ENCODE results near the gene MALSU1.
"Not testable (repeated sequence)": the region's sequence is repeated elsewhere in the genome, so short reads cannot be mapped to it uniquely, and the experiment has no call there.

Gene MALSU1

DNA sequence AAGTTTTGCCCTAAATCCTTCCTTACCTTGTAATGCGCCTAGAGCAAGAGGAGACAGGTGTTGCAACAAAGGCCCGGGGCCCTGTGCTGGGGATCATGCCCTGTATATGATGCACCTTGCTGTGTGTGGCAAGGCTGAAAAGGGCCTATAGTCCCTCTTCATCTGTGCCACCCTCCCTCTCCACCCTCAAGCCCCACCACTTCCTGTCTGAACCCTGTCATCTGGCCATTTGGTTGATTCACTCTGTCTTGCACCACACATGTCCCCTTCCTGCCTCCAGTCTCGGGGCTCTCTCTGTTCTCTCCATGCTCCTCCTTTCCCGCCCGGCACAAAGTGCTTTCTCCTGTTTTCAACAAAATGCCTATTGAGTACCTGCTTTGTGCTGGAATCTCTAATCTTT is 11.5 kb upstream of the MALSU1 start:
- no peak for DNase-seq

DNA sequence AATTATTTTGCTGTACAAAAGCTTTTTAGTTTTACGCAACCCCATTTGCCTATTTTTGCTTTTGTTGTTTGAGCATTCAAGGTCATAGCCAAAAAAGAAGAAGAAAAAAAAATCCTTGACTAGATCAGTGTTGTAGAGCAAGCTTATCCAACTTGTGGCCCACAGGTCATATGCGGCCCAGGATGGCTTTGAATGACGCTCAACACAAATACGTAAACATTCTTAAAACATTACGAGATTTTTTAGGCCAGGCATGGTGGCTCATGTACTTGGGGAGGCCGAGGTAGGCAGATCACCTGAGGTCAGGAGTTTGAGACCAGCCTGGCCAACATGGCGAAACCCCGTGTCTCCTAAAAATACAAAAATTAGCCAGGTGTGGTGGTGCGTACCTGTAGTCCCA is 8.1 kb upstream of the MALSU1 start:
- DNase-seq = no peak

DNA sequence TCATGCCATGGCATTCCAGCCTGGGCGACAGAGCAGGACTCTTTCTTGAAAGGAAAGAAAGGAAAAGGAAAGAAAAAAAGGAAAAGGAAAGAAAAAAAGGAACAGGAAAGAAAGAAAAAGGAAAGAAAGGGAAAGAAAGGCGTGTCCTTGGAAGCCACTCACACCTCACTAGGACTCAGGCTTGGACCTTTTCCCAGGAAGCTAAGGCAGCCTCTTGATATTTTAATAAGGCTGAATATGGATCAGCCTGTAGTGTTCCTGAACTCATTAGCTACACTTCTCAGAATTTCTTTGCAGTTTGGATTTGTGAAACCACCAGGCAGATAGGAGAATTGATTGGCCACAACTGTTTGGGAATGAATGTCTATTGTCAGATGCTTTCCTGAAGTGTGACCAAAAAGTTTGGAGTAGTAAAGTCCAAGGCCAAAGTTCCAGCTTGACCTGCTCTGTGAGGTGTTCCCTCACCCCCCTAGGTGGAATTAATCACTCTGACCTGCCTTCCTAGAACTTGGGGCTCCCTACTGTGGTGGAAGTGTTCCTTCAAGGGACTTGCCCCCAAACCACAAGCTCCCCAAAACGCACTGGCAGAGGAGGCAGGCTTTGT is 7.1 kb upstream of the MALSU1 start:
- no peak for DNase-seq

DNA sequence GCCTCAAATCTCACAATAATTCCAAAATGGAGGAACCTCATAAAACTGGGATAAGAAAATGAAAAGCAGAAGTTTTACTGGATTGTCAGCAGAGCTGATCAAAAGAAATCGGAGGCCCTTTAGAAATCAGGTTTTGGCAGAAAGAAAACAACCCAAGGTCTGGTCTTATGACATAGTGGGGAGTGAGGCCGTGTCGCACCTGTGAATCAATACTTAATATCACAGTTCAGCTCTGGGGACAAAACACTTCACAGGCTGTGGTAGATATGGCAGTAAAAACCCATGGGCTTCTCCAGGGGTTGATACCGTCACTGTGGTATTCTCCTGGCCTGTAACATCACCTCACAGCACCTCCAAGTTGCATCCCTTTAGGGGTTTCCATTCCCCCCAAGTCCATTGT is 6.5 kb upstream of the MALSU1 start:
- DNase-seq = no peak

DNA sequence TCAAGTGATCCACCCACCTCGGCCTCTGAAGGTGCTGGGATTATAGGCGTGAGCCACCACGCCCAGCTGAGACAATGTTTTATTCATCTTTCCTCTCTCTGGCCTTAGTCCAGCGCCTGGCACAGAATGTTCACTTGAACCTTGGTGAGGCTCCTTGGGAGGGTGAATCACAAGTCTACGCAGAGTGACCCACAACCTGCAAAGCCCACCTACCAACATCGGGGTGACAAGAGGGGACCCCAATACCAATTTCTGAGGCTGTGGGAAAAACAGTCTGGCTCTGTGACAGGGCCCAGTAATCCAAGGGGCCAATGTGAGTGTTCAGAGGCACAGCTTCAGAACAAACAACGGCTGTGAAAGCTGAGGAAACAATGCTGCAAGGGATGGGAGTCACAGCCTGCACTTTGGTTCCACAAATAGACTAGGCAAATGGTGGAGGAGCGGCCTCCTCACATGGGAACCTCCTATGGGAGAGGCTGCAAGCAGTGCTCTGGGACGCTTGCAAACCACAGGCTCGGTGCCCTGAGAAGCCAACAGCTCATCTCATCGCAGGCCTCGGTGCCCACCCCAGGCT is 5.6 kb upstream of the MALSU1 start:
- no peak for DNase-seq

DNA sequence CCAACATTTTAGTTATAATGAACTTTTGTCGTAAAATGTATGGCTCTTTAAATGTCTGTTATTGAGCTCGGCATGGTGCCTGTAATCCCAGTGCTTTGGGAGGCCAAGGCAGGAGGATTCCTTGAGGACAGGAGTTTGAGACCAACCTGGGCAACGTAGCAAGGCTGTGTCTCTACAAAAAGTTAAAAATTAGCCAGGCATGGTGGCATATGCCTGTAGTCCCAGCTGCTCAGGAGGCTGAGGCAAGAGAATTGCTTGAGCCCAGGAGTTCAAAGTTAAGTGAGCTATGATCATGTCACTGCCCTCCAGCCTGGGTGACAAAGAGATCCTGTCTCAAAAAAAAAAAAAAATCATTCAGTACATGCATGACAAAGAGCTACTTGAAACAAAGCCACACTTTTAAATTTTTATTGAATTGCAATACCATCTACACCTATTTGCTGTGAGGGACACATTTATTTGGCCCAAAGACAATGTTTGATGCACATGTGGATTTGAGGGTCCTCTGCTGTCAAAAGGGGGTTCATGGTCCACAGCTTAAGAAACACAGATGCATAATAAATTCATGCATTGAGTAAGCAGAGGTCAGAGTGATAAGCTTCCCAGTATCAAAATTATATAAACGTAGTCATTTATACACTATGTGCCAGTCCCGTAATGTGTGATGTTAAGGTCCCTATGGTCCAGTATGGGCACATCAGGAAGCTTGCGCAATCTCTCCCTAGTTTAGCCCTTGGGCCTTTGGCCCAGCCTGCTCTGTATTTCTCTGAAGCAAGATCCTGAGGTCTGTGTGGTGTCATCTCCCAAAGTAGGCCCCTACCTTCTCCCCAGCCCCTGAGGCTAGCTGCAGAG is 4.4 kb upstream of the MALSU1 start:
- DNase-seq = no peak

DNA sequence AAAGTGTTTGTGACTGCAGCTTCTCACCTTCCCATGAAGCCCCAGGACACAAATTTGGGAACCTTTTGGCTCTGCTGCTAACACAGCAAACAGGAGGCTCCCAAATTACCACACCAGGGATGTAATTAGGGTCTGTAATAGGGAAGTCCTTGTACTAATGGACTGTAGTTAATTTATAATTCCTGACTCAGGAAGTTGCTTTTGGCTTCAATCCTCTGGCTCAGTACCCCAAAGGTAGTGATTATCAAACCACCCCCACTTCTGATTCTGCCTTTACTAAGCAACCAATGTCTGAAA is 3.8 kb upstream of the MALSU1 start:
- no peak for DNase-seq

DNA sequence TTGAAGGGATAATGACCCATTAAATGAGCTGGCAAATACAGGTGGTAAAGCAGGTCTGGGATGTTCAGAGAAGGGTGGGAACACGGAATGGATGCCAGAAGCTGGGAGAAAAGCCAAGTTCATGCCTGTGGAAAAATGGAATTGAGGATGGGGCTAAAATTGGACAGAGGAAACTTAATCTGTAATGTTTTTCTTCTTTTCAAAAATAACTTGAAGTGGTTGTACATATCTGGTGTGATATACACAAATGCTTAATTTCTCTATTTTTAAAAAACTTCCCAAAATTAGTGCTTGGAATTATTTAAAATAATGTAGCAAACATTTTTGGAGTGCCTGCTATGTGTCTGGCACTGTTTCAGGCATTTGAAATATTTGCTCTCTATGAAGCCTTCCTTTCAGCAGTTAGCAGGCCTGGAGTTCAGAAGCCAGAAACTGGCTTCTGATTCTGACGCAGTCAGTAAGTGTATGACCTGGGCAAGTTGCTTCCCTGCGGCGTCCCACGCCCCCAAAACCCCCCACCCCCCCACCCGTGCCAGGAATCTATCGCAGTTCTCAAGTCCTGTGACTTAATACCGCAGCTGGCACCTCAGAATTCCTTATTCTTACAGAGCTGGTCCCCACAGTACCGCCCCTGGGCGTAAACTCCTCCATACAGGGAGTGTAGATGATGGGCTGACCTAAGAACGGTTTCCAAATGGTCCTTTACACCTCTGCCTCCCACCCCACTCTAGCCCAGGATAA is 828 bp upstream of the MALSU1 start:
- no peak for DNase-seq

DNA sequence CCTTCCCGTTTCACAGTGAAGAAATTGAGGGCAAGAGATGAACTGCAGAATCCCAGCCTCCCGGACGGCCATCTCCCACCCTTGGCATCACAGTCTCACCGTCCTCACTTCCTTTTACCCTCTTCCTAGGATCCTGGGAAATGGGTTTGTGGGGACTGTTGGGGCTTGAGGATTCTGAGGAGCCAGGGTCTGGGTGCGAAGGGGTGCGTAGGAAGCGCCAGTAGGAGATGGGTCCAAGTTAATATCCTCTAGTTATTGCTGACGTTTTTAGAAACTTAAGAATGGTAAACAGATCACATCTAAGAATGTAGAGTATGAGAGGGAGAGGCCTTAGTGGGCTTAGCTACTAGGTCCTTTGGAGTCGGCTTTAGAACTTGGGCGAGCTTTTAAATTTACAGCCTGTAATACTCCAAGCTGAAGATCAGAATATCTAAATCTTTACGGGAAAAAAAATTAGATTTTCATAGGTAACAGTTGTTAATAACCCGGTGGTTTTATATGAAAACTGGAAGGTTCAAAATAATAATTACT is 696 bp downstream of the MALSU1 start:
- DNase-seq = no peak

DNA sequence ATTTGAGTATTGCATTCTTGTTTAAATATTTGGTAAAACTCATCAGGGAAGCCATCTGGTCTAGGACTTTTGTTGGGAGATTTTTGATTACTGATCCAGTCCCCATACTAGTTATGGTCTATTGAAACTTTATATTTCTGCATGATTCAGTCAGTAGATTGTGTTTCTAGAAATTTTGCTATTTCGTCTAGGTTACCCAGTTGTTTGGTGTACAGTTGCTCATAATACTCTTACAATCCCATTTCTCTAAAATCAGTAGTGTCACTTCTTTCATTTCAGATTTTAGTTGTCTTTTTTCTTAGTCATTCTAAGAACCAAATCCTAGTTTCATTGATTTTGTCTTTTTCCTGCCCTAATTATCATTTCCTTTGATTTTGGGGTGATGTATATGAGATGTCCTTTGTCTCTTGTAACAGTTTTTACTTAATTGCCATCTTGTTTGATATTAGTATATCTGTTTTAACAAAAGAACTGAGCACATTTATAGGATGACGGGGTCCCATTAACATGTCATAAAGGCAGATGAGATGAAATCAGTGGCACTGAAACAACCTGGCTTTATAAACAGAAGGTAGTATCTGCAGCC is 7.9 kb downstream of the MALSU1 start:
- no peak for DNase-seq

DNA sequence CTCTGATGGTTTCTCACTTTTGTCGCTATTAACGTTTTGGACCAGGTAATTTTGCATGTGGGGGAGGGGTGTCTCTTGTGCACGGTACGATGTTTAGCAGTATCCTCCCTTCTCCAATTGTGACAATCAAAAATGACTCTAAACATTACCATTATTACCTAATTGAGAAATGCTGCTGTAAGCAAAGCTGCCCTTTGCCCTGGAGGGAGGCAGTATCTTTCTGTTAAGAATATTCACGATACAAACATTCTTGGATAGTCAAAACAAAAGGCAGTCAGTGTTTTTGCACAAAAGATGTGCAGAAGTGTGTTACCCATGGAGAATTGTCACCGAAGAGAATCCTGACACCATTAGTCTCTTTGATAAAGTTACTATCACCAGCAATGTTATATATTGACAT is 9.6 kb downstream of the MALSU1 start:
- DNase-seq = no peak

DNA sequence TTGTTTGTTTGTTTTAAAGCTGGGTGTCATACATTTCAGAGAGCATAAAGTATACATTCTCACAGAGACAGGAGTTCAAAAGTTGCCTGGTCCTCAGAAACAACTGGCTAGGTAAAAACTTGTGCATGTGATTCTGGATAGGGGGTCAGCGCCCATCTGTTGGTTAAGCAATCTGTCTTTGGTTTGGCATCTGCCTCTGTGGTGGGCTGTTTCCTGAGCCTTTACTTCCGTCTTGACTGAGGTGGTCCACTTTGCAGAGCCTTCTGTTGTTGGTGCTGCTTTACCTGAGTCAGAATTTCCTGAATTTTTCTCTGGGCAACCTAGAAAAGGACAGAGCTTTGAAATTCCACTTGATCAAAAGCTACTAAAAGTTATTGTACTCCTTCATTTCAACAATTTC is 13.0 kb downstream of the MALSU1 start:
- not testable (repeated sequence) for DNase-seq

DNA sequence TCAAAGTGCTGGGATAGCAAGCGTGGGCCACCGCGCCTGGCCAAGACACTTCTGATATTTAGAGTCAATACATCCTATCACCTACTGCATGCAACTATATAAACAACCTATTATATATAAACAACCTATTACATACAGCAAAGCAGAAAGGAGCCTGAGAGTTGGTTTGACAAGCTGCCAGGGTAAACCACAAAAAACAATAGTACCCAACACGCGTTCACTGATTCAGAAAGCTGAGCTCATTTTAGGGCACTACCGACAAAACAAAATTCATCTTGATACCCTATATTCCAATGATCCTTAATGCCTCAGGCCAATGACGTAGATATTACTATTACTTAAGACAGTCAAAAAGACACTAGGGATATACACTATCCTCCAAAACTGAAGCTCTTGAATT is 16.2 kb downstream of the MALSU1 start:
- no peak for DNase-seq

DNA sequence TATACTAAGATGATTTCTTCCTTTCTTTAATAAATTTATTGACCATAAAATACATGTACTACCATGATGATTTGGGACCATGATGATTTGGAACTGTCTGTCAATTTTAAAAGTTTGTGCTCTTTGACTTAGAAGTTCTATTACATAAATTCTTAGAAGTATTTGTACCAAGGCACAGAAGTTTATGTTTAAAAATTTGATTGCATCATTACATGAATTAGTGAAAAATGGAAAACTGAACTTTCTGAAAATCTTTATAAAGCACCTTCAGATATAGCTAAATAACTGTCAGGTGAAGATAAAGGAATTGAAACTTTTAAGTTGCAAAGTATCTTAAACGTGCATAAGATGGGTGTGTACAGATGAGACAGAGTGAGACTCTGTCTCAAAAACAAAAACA is 32.0 kb downstream of the MALSU1 start:
- no peak for DNase-seq

DNA sequence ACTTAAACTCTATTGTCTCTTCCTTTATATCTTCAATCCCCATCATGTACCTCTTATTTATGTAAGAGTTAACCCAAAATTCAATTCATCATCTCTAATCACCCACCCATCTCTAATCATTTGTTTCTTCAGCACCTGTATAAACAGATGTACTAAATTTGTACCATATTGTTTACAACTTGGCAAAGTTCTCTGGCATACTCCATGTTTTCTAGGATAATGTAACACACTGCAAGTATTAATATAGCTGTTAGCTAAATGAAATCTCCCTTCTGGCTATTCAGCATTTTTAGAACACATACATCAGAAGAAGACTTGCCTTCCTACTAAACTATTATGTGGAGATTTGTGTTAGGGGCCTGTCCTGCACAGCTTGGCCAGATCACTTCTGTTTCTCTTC is 33.1 kb downstream of the MALSU1 start:
- DNase-seq = no peak

DNA sequence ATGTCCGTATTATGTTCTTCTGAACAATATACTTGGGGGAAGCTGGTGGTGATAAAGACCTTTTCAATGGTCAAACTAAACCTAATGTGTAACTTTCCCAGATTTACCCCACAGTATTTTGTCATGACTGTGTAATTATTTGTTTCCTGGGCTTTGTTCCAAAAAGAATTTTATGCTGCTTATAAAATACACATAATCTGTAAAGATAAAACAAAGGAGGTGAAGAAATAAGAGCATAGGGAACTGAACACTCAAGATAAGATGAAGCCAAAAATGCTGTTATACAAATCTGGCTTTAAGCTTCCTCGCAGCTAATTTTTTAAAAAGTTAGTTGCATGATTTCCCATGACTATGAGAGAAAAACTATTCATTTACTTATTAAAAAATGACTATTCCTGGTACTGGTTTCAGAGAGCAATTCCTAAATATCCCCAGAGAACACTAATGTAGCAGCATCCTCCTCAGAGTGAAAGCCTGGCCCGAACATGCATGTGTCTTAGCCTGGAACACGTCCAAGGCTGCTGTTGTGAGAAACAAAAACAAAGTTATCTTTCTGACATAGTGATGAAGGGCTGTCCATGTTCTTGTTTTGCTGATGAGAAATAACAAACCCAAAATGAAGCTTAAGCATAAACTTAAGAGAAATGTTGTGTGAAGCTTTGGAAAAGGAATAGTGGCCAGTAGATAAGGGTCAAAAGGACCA is 33.9 kb downstream of the MALSU1 start:
- DNase-seq = no peak

DNA sequence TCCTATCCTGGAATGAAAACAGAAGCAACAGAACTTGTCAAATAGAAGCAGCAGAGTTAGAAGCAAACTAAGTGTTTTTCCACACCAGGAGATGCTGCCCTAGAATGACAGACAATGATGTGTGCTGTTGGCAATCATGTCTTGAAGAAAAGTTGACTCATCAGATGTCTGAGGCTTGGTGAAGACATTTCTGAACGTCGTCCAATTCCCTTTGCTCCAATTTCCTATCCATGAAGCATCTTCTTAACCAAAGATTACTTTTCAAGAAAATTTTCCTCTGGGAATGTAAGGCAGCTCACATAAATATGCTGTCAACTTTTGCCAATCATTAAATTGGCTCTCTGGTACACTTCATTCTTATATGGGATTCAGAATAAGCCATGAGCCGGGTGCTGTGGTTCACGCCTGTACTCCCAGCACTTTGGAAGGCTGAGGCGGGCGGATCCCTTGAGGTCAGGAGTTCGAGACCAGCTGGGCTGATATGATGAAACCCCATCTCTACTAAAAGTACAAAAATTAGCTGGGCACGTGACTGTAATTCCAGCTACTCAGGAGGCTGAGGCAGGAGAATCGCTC is 34.6 kb downstream of the MALSU1 start:
- DNase-seq = no peak

DNA sequence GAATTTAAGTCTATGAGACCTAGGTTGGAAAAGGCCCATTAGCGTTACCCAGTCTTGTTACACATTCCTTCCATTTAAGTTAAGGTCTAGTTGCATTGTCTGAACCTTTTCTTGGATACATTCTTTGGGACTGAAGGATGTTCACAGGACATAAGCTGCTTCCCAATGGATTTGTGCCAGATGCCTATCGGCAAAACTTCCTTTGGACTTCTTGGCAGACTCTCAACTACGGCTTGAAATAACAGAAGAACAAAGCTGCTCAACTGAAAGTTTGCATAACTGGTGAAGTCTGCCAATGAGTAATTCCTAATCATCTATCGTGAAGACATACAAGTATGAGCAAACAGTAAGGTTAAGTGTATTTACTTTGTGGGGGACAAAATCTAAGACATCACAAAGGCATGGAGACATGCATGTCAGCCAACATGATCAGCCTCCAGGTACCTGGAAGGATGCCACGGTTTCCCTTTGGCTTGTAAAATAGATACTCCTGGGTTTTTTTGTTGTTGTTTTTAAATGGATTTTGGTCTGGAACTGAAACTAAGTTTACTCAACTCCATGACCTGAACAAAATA is 35.4 kb downstream of the MALSU1 start:
- no peak for DNase-seq

DNA sequence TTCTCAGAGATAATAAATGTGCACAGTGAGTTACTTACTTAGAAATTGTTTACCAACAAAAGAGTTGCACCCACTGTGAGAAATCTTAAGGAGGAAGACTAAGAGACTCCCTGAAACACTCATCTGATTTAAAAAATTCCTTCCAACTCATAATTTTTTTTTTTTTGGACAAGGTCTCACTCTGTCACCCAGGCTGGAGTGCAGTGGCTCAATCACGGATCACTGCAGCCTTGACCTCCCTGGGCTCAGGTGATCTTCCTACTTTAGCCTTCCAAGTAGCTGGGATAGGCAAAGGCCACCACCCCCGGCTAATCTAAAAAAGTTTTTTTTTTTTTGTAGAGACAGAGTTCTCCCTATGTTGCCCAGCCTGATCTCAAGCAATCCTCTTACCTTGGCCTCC is 36.0 kb downstream of the MALSU1 start:
- DNase-seq = no peak

DNA sequence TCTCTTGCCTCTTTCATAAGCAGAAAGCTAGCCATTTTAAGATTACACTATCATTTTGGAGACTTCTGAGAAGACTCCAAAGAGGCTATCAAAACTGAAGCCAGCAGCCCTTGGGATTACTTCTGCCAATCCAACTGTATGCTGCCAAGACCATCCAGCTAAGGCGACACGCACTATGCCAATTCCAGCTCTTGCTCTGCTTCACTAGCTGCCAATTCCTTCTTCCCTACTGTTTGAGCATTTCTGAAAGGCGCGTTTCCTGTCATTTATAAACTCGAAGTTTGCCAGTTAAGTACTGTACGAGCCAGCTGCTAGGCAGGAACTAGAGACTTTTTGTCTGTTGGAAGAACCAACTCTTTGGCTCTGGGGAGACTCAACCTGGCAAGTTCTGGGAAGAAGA is 36.5 kb downstream of the MALSU1 start:
- DNase-seq = no peak

DNA sequence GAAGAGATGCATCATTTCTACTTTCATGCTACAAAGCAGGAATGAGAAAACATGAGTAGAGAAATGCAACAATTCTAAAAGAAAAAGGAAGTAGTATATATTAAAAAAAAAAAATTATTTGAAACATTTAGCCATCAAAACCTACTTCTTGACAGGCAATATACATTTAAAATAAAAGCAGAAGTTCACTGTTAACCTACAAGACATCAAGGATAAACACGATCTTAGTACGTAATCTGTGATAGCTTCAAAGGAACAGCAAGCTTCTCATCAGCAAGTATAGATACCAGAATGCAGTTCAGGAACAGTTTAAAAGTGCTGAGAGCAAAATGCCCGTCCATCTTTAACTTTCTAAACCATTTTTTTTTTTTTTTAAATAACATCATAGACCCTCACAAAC is 36.9 kb downstream of the MALSU1 start:
- DNase-seq = no peak

DNA sequence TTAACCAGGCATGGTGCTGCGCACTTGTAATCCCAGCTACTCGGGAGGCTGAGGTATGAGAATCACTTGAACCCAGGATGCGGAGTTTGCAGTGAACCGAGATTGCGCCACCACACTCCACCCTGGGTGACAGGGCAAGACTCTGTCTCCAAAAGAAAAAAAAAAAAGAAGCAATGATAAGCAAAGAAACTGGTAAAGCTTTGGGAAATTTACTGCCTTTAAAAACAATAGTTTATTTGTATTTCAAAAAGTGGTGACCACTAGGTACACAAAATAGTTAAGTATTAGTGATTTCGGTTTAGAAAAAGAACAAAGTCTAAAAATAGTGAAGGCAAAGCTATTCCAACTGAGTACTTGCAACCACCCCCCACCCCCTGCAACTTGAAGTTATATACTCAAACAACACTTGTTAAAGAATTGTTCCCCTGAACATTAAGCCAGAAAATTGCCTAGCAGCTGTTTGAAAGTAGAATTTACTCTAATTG is 37.7 kb downstream of the MALSU1 start:
- DNase-seq = no peak
